H4 (cell line): ENCODE measurements around the gene LIN37. TPM values are rescaled to one million over a fixed set of nuclear protein-coding genes. Genes with fewer than 3 reads are reported as not detected.
"Not testable (repeated sequence)": the region's sequence is repeated elsewhere in the genome, so short reads cannot be mapped to it uniquely, and the experiment has no call there.

ENCODE experiments used
- DNase-seq: peaks from one replicate; pipeline ENCODE4 v3.0.0-alpha.2; 2015; ENCODE audit warnings: low spot score
- total RNA-seq: library from RNA; depleted of rRNA; stranded (reverse); fragments of >200 nt; shearing (Covaris generic); gene quantifications from 2 replicates; pipeline ENCODE4 v1.2.3, GENCODE V29; 2014

LIN37 gene
- total RNA-seq, 1 experiment from 2014 or later, result 15.5 TPM

DNA sequence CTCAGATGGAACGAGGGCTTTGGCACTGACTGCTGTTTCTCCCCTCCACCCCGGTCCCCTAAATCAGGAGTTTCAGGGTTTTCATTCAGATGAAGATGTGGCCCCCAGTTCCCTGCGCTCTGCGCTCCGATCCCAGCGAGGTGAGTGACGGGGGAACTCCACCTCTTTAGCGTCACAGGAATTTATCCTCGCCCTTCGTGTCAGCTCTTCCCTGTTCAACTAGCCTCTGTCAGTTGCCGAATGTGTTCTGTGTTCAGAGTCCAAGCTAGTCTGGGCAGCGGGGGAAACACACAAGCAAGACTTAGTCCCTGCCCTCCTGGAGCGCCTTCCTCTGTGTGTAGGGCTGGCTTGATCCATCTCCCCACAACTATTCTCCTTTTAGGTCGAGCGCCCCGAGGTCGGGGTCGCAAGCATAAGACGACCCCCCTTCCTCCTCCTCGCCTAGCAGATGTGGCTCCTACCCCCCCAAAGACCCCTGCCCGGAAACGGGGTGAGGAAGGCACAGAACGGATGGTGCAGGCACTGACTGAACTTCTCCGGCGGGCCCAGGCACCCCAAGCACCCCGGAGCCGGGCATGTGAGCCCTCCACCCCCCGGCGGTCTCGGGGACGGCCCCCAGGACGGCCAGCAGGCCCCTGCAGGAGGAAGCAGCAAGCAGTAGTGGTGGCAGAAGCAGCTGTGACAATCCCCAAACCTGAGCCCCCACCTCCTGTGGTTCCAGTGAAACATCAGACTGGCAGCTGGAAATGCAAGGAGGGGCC lies 28.8 kb upstream of the LIN37 start:
- DNase-seq, result no peak

DNA sequence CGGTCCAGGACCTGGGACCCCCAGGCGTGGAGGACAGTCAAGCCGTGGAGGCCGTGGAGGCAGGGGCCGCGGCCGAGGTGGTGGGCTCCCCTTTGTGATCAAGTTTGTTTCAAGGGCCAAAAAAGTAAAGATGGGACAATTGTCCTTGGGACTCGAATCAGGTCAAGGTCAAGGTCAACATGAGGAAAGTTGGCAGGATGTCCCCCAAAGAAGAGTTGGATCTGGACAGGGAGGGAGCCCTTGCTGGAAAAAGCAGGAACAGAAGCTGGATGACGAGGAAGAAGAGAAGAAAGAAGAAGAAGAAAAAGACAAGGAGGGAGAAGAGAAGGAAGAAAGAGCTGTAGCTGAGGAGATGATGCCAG lies 28.2 kb upstream of the LIN37 start:
- no peak for DNase-seq

DNA sequence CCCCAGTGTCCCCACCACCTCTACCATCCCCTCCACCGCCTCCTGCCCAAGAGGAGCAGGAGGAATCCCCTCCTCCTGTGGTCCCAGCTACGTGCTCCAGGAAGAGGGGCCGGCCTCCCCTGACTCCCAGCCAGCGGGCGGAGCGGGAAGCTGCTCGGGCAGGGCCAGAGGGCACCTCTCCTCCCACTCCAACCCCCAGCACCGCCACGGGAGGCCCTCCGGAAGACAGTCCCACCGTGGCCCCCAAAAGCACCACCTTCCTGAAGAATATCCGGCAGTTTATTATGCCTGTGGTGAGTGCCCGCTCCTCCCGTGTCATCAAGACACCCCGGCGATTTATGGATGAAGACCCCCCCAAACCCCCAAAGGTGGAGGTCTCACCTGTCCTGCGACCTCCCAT lies 27.7 kb upstream of the LIN37 start:
- no peak for DNase-seq

DNA sequence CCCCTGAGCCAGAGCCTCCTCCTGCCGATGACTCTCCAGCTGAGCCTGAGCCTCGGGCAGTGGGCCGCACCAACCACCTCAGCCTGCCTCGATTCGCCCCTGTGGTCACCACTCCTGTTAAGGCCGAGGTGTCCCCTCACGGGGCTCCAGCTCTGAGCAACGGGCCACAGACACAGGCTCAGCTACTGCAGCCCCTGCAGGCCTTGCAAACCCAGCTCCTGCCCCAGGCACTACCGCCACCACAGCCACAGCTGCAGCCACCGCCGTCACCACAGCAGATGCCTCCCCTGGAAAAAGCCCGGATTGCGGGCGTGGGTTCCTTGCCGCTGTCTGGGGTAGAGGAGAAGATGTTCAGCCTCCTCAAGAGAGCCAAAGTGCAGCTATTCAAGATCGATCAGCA lies 27.0 kb upstream of the LIN37 start:
- no peak for DNase-seq

DNA sequence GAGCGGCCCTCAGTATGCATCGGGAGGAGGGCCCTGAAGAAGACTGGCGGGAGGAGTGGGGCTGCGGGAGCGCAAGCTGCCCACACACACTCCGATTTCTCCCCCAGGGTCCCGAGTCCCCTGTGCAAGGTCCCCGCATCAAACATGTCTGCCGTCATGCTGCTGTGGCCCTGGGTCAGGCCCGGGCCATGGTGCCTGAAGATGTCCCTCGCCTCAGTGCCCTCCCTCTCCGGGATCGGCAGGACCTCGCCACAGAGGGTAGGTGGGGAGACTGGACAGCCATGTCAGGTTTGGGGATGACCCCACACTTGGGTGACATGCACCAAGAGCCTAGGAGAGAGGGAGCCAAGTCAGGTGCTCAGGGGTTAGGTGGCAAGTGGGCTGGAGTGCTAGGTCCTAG lies 25.9 kb upstream of the LIN37 start:
- DNase-seq, result no peak

DNA sequence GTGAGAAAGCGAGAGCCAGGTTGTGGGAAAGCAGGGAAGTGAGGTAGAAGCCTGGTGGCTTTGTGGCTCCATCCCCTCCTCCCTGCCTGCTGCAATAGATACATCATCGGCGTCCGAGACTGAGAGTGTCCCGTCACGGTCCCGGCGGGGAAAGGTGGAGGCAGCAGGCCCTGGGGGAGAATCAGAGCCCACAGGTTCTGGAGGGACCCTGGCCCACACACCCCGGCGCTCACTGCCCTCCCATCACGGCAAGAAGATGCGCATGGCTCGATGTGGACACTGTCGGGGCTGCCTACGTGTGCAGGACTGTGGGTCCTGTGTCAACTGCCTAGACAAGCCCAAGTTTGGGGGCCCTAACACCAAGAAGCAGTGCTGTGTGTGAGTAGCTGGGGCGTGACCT lies 25.5 kb upstream of the LIN37 start:
- no peak for DNase-seq

DNA sequence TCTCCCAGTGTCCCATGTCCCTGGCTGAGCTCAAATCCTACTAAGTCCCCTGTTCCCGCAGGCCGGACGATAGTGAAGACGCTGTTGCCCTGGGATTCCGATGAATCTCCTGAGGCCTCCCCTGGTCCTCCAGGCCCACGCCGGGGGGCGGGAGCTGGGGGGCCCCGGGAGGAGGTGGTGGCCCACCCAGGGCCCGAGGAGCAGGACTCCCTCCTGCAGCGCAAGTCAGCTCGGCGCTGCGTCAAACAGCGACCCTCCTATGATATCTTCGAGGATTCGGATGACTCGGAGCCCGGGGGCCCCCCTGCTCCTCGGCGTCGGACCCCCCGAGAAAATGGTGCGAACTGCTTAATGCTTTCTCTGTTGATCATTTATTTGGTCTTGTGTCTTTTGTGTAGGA lies 24.7 kb upstream of the LIN37 start:
- DNase-seq, result no peak

DNA sequence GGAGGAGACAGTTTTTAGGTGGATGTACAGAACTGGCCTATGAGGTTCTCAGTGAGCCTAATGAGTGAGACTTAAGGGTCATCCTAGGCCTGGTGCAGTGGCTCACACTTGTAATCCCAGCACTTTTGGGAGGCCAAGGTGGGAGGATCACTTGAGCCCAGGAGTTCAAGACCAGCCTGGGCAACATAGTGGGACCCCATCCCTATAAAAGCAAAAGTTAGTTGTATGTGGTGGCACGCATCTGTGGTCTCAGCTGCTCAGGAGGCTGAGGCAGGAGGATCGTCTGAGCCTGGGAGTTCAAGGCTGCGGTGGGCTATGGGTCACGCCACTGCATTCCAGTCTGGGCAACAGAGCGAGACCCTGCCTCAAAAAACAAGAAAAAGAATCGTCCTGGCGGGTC lies 24.2 kb upstream of the LIN37 start:
- not testable (repeated sequence) for DNase-seq

DNA sequence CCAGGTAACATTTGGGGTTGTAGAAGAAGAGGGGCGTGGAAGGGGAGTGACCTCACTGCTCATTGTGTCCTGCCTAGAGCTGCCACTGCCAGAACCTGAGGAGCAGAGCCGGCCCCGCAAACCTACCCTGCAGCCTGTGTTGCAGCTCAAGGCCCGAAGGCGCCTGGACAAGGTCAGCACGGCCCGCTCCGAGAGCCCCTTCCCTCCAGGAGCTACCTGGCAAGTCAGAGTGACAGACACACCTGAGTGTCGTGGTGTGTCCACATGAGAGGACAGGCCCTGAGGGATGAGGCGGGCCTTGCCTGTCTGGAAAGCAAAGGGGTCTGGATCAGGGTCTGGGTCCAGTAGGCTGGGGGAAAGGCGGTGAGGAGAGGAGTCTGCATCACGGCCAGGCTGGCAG lies 23.8 kb upstream of the LIN37 start:
- DNase-seq, result no peak

DNA sequence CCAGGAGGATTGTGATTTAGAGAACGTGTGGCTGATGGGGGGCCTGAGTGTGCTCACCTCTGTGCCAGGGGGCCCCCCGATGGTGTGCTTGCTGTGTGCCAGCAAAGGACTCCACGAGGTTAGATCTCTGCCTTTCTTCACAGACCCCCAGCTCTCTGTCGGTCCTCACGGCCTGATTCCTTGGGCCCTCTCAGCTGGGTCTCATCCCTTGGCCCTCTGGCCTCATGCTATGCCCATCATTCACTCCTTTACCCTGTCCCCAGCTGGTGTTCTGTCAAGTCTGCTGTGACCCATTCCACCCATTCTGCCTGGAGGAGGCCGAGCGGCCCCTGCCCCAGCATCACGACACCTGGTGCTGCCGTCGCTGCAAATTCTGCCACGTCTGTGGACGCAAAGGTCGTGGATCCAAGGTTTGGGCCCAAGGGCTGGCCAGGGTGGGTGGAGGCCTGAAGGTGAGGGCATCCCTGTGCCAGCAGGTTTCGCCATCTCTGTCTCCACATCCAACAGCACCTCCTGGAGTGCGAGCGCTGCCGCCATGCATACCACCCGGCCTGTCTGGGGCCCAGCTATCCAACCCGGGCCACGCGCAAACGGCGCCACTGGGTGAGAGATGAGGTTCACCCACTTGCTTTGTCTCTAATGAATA lies 23.0 kb upstream of the LIN37 start:
- DNase-seq, result no peak

DNA sequence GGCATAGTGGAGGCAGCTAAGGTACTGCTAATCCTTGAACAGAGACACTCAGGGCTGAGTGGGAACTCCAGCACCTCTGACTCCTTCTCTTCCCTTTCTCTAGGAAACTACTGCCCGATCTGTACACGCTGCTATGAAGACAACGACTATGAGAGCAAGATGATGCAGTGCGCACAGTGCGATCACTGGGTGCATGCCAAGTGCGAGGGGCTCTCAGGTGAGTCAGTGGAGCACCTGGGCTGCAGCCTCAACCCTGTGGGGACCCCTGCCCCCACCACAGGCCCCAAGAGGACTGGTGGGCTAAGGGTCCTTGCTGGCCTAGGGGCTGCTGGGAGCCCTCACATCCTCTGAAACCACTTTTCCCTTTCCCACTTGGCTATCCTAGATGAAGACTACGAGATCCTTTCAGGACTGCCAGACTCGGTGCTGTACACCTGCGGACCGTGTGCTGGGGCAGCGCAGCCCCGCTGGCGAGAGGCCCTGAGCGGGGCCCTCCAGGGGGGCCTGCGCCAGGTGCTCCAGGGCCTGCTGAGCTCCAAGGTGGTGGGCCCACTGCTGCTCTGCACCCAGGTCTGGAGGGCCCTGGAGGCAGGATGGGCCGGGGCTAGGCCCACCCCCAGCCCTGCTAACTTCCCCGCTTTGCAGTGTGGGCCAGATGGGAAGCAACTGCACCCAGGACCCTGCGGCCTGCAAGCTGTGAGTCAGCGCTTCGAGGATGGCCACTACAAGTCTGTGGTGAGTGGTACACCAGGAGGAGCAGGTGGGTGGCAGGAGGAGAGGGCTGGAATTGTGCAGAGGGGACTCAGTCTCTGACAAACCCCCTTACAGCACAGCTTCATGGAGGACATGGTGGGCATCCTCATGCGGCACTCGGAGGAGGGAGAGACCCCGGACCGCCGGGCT lies 21.1 kb upstream of the LIN37 start:
- DNase-seq, result no peak

DNA sequence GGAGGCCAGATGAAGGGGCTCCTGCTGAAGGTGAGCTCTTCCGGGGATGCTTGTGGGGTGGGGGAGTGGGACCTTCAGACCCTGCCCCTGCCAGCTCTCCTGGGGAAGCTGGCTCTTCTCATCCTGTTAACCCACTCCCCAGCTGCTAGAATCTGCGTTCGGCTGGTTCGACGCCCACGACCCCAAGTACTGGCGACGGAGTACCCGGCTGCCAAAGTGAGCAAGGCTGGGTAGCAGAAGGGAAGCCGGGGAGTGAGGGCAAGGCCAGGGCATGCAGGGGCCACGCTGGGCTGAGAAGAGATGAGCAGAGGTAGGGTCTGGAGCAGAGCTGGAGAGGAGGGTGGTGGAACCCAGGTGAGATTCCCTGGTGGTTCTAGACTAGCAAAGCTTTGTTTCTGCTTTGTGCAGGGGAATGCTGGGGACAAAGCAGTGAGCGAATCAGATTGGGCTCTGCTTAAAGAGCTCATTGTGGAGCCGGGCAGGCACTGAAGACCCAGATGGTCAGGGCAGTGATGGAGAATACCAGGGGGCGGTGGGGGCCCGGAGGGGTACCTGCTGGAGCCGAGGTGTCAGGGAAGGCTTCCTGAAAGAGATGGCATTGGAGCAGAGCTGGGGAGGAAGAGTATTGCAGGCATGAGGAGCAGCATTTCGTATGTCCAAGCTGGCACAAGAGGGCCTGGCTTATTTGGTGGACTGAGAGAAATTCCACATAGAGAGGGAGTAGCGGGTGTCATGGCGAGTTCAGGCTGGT lies 20.2 kb upstream of the LIN37 start:
- DNase-seq, result no peak

DNA sequence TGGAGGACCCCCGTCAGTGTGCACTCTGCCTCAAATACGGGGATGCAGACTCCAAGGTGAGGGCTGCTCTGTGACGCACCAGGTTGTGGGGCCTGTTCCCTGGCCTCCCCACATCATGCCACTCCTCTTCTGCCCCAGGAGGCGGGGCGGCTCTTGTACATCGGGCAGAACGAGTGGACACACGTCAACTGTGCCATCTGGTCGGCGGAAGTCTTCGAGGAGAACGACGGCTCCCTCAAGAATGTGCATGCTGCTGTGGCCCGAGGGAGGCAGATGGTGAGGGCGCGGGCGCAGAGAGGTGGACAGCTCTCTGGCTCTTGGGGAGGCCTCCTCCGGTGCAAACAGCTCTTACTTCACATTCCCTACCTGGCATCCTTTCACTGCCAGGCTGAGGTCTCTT lies 19.4 kb upstream of the LIN37 start:
- no peak for DNase-seq

DNA sequence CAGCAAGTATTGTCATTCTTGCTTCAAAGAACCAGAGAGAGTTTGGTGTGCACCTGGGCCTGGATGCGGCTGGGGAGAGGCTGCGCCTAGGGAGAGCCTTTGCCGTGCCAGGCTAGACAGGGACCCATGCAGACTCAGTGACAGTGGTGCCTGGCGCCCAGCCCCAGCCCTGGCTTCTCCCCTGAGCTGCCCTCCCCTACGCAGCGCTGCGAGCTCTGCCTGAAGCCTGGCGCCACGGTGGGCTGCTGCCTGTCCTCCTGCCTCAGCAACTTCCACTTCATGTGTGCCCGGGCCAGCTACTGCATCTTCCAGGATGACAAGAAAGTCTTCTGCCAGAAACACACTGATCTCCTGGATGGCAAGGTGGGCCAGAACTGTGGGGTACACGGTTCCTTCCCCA lies 18.6 kb upstream of the LIN37 start:
- no peak for DNase-seq

DNA sequence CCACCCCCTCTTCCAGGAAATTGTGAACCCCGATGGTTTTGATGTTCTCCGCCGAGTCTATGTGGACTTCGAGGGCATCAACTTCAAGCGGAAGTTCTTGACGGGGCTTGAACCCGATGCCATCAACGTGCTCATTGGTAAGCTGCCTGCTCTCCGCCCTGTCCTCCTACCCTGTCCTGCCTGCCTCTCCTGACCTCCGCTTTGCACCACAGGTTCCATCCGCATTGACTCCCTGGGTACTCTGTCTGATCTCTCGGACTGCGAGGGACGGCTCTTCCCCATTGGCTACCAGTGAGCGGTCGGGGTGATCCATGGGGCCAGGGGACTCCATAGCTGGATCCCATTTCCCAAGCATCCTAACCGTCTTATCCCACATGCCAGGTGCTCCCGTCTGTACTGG lies 18.1 kb upstream of the LIN37 start:
- no peak for DNase-seq

DNA sequence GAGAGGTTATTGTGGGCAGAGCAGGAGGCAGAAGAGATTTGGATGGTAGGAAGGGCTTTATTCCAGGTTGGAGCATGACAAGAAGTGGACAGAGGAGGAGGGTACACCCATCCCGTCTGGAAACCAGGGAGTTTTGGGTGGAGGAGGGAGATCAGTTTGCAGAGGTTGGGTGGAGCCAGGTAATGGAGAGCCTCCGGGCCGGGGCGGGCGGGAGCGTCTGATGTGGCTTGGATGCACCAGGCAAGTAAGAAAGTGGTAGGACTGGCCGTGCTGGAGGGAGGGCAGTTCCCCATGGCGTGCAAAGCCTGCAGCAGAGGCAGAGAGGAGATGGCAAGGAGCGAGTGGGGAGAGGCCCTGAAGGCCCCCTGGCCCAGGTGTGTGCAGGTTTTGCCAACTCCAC lies 17.0 kb upstream of the LIN37 start:
- DNase-seq, result no peak

DNA sequence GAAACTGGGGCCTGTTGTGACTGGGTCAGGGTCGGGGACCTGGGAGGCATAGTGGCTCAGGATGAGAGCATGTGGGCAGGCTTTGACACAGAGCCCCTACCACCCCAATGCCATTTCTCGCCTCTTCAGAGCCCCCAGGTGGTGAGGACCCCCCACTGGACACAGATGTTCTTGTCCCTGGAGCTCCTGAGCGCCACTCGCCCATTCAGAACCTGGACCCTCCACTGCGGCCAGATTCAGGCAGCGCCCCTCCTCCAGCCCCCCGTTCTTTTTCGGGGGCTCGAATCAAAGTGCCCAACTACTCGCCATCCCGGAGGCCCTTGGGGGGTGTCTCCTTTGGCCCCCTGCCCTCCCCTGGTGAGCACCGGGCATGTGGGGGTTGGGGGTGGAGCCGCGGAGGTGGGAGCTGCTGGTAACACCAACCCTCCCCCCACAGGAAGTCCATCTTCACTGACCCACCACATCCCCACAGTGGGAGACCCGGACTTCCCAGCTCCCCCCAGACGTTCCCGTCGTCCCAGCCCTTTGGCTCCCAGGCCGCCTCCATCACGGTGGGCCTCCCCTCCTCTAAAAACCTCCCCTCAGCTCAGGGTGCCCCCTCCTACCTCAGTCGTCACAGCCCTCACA lies 16.5 kb upstream of the LIN37 start:
- no peak for DNase-seq

DNA sequence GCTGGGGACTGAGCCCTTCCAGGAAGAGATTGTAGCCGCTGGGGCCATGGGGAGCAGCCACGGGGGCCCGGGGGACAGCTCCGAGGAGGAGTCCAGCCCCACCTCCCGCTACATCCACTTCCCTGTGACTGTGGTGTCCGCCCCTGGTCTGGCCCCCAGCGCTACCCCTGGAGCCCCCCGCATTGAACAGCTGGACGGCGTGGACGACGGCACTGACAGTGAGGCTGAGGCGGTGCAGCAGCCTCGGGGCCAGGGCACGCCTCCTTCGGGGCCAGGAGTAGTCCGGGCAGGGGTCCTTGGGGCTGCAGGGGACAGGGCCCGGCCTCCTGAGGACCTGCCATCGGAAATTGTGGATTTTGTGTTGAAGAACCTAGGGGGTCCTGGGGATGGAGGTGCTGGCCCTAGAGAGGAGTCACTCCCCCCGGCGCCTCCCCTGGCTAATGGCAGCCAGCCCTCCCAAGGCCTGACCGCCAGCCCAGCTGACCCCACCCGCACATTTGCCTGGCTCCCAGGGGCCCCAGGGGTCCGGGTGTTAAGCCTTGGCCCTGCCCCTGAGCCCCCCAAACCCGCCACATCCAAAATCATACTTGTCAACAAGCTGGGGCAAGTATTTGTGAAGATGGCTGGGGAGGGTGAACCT lies 15.7 kb upstream of the LIN37 start:
- DNase-seq, result no peak

DNA sequence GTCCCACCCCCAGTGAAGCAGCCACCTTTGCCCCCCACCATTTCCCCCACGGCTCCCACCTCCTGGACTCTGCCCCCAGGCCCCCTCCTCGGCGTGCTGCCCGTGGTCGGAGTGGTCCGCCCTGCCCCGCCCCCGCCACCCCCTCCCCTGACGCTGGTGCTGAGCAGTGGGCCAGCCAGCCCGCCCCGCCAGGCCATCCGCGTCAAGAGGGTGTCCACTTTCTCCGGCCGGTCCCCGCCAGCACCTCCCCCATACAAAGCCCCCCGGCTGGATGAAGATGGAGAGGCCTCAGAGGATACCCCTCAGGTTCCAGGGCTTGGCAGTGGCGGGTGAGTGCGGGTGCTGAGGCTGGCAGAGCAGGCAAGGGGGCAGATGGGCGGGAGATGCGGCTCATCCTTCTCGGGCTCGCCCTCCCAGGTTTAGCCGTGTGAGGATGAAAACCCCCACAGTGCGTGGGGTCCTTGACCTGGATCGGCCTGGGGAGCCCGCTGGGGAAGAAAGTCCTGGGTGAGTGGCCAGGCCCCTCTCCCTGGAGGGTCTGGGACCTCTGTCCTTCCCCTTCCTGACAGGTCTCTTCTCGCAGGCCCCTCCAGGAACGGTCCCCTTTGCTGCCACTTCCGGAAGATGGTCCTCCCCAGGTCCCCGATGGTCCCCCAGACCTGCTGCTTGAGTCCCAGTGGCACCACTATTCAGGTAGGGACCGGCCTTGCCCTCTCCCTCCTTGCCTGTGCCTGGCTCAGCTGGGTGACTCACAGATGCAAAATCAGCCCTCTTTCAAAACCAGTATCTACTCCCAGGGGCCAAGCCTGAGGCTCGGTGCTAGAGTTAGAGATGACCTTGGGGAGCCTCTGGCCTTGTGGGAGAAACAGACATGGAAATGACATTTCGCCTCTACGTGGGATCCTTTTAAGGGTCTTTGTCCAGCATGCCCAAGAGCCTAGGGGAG lies 14.9 kb upstream of the LIN37 start:
- DNase-seq, result no peak

DNA sequence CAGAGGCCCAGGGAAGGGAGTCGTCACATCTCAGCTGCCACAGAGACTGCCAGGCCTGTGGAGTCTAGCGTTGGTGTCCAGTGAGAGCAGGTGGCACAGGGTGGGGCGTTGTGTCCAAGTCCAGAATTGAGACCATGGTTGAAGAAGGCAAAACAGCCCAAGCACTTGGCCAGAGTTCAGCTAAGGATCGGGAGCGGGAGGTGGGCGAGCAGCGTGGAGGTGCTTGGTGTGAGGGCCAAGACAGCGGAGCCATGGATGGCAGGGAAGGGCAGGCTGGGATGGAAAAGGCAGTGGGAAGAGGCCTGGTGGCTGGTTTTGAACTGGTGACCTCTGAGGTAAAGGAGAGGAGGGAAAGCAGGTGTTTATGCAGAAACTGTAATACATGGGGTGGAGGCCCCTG lies 14.1 kb upstream of the LIN37 start:
- DNase-seq, result no peak
